NCI-H1048 (cell line): ENCODE data around the gene TAS1R1.
A peak's percentile ranks its signal among the peaks of the same experiment; 100 is the strongest.

Experiments used
- DNase-seq: peaks from one replicate; lab custom pipeline; 2025; lab: John Stamatoyannopoulos, UW

TAS1R1 gene

DNA sequence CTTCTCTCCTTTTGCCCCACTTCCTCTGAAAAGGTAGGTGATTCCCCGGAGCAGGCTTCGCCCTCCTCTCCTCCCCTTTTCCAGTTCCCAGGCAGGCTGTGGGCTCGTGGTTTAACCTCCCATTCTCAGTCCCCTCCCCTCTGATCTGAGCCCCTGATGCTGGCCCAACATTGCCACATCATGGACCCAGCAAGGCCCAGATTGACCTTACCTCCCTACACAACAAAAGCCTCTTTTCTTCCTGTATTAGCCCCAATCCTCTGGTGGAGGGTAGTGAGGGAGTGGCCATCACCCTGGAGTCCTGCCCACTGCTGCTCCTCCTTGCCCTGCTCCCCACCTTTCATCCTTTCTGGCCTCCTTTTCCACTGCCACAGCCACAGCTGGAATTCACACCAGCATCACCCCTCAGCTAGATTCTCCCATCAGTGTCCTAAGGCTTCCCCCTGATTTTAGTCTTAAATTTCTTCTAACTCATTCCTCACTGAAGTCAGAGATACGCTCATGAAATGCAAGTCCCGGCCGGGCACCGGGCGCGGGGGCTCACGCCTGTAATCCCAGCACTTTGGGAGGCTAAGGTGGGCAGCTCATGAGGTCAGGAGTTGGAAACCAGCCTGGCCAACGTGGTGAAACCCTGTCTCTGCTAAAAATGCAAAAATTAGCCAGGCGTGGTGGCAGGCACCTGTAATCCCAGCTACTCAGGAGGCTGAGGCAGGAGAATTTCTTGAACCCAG lies 17.7 kb downstream of the TAS1R1 start:
- DNase-seq = no peak

DNA sequence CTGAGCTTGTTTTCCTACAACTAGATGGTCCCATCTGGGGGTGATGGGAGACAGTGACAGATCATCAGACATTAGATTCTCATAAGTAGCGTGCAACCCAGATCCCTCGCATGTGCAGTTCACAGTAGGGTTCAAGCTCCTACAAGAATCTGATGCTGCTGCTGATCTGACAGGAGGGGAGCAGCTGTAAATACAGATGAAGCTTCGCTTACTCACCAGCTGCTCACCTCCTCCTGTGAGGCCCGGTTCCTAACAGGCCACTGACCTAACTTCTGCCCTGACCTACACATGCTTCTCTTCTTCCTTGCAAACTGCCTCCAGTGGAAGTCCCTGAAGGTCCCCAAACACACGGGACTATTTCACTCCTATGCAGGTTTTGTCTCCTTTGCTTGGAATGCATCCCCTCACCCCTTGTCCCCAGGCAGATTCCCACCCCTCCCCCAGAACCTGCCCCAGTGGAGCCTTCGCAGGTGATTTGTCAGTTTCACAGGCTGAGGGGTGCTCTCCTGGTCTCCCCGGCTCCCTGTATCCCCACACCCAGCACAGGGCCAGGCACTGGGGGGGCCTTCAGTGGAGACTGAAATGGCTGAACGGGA lies 19.0 kb downstream of the TAS1R1 start:
- DNase-seq = no peak

GRCh38 chr1:6574818-6575217 lies 19.7 kb downstream of the TAS1R1 start:
- DNase-seq = no peak

DNA sequence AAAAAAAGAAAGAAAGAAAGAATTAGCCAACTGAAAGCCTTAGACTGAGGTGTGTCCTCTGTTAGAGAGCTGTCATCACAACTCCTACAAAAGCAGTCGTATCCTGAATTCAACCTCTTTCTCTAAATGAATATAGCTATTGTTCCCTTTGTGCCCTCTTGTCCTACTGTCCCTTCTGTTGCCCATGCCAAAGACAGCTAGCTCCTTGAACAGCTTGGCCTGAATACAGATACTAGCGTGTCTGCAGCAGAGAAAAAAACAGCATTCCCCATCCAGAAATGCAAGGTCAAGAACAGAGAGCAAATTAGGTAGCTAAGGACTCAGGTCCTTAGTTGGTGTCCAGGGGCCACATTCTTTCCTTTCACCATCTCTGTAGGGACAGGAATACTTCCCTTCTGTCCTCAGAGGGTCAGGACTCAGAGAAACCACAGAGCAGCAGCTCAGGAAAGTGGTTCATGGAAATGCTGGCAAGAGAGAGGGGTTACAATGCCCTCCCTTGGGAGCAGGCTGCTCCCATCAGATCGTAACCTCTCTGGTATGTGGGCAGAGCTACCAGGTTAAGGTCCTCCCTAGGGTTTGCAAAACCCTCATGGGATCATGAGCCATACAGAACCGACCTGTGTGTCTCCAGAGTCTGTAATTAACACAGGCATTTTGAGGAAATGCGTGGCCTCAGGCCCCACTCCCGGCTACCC lies 22.9 kb downstream of the TAS1R1 start:
- DNase-seq = no peak

DNA sequence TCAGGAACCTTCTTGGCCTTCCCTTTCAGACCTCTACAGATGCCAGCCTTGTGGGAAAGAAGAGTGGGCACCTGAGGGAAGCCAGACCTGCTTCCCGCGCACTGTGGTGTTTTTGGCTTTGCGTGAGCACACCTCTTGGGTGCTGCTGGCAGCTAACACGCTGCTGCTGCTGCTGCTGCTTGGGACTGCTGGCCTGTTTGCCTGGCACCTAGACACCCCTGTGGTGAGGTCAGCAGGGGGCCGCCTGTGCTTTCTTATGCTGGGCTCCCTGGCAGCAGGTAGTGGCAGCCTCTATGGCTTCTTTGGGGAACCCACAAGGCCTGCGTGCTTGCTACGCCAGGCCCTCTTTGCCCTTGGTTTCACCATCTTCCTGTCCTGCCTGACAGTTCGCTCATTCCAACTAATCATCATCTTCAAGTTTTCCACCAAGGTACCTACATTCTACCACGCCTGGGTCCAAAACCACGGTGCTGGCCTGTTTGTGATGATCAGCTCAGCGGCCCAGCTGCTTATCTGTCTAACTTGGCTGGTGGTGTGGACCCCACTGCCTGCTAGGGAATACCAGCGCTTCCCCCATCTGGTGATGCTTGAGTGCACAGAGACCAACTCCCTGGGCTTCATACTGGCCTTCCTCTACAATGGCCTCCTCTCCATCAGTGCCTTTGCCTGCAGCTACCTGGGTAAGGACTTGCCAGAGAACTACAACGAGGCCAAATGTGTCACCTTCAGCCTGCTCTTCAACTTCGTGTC lies 23.7 kb downstream of the TAS1R1 start:
- DNase-seq = no peak

DNA sequence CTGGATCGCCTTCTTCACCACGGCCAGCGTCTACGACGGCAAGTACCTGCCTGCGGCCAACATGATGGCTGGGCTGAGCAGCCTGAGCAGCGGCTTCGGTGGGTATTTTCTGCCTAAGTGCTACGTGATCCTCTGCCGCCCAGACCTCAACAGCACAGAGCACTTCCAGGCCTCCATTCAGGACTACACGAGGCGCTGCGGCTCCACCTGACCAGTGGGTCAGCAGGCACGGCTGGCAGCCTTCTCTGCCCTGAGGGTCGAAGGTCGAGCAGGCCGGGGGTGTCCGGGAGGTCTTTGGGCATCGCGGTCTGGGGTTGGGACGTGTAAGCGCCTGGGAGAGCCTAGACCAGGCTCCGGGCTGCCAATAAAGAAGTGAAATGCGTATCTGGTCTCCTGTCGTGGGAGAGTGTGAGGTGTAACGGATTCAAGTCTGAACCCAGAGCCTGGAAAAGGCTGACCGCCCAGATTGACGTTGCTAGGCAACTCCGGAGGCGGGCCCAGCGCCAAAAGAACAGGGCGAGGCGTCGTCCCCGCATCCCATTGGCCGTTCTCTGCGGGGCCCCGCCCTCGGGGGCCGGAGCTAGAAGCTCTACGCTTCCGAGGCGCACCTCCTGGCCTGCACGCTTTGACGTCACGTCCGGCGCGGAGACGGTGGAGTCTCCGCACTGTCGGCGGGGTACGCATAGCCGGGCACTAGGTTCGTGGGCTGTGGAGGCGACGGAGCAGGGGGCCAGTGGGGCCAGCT lies 24.4 kb downstream of the TAS1R1 start, which contains the start of gene ZBTB48:
ZBTB48 (plus strand) TSS at position 621 of the 745 bp plus-strand sequence. CDS start 616 bp downstream, outside the sequence.
- peak; percentile 96 for DNase-seq

- DNase-seq = no peak
Measured at GRCh38 chr1:6580119-6580592, 25.0 kb downstream of the TAS1R1 start.

GRCh38 chr1:6580593-6581409 lies 25.7 kb downstream of the TAS1R1 start:
- no peak for DNase-seq

DNA sequence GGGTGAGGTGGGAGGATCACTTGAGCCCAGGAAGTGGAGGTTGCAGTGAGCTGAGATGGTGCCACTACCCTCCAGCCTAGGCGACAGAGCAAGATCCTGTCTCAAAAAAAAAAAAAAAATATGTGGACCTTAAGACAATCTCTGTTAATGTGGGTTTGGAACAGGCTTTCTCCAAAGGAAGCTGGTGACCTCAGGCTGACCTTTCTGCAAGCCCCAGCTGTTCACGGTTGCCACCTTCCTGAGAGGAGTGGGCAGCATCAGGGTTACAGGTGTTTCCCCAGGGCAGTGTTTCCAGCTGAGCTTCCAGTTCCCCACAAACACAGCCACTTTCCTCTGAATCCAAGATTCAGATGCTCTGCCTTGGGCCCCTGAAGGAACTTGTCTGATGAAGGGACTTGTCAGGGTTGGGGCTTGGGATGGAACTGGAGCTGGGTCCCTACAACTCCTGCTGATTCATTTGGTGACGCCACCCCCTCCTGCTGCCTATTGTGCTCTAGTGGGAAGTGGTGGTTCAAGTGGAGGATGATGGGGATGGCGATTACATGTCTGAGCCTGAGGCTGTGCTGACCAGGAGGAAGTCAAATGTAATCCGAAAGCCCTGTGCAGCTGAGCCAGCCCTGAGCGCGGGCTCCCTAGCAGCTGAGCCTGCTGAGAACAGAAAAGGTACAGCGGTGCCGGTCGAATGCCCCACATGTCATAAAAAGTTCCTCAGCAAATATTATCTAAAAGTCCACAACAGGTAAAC lies 26.6 kb downstream of the TAS1R1 start:
- no peak for DNase-seq

DNA sequence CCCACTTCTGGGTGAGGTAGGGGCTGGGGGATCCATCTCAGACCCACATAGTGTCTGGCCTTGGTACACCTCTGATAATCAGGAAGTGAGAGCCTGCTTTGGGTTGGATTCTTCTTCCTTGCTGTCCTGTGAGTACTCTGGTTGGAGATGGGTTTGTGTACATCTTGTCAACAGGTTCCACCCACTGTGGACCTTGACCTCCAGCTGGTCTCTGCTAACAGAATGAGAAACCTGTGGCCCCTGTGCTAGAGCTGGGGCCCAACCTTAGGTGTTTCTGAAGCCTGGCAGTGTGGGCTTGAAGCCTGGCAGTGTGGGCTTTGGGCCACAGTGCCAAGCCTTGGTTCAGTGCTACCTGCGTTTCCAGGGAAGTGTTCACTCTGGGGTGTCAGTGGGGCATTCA lies 27.3 kb downstream of the TAS1R1 start:
- no peak for DNase-seq

DNA sequence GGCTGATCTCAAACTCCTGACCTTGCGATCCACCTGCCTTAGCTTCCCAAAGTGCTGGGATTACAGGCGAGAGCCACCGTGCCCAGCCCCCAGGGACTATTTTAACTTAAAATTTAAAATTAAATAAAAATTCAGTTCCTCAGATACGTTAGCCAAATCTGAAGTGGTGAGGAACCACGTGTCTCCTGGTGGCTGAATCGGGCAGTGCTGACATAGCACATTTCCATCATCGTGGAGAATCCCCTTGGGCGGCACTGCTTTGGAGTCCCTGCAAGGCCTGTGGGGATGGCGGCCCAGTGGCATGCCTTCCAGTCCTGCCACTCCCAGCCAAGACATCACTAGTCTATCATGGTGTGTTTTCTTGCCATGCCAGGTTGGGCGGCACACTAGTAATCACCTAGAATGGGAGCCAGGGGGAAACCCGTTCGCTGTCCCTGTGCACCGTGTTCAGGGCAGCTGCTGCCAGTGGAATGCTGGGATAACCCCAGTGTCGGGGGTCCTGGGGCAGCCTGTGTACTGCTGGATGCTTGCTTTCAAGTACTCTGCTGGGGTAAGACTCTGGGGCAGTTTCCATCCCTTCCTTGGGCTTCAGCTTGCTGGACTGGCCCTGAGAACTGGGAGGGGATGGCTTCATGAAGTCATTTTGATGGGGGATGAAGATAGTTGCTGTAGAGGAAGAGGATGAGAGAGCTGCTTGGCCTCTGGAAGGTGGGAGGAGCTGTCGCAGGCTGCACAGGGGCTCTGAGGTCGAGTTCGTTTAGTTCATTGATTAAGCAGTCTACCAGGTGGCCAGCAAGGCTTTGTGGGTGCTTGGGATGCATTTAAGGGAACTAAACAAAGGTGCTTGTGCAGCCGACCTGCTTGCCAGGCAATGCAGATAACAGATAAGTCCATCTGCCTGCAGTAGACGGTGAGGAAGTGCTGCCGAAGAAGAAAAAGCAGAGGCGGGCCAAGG lies 29.3 kb downstream of the TAS1R1 start:
- no peak for DNase-seq

GRCh38 chr1:6585081-6585722 lies 30.1 kb downstream of the TAS1R1 start:
- DNase-seq = no peak

DNA sequence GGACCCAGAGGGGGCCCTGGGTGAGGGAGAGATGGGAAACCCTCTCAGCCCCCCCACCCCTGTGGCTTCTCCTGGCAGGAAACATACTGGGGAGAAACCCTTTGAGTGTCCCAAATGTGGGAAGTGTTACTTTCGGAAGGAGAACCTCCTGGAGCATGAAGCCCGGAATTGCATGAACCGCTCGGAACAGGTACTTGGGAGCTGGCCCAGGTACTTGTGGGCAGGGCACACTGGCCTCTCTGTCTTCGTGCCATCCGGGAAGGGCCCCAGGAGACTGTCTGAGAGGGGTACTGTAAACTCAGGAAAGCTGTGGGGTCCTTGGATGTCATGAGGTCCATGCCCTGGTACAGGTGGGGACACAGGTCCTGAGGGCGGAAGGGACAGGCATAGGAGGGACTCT lies 30.7 kb downstream of the TAS1R1 start:
- no peak for DNase-seq

- no peak for DNase-seq
Measured at GRCh38 chr1:6586404-6586816, 31.3 kb downstream of the TAS1R1 start.

DNA sequence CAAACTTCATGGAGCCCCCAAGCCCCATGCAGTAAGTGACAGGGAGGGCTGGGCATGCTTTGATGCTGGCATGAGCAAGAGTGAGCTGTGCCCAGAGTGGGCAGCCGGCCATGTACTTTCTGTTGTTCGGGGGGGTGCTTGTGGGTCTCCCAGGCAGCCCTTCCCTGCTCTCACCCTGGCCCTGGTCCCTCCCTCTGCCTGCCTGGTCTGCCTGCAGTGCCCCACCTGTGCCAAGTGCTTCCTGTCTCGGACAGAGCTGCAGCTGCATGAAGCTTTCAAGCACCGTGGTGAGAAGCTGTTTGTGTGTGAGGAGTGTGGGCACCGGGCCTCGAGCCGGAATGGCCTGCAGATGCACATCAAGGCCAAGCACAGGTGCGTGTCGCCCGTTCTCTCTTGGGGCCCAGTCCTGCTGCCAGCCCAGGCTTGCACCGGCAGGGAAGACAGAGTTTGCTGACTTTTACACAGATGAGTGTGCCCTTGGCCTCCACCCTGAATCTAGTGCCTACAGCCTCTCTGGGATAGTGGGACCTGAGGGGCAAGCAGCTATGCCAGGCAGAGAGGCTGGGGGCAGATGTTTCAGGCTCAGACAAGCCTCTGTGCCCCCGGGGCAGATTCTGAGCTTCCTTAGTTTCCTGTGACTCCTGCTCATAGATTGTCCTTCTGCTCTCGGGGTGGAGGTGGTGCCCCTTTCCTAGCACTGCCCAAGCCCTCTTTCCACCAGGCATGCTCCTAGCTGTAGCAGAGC lies 32.3 kb downstream of the TAS1R1 start:
- no peak for DNase-seq

DNA sequence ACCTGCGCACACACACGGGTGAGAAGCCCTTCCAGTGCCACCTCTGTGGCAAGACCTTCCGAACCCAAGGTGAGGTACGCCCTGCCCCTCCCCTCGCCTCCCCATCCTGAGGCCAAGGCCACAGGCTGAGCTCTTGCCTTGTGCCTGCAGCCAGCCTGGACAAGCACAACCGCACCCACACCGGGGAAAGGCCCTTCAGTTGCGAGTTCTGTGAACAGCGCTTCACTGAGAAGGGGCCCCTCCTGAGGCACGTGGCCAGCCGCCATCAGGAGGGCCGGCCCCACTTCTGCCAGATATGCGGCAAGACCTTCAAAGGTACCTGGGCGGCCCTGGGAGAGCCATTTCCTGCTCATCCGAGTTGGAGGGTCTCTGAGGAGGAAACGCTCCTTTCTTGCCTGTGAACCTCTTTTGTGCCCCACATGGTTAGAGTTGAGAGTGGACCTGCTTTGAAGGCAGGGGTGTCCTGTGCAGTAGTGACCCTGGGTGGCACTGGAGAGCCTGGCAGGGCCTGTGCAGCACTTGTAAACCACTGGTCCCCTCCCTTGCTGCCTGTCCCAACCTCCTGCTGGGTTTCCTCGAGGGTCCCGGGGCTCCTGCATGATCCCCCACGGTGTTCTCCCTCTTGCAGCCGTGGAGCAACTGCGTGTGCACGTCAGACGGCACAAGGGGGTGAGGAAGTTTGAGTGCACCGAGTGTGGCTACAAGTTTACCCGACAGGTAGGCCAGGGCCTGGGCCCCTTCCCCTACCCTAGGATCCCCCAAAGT lies 33.2 kb downstream of the TAS1R1 start:
- DNase-seq = no peak
